ENCODE data around the gene TMEM229A.
"Not testable (repeated sequence)": the region's sequence is repeated elsewhere in the genome, so short reads cannot be mapped to it uniquely, and the experiment has no call there.

The TMEM229A gene

GRCh38 chr7:124024329-124024728, 8.5 kb downstream of the TMEM229A start:
- not testable (repeated sequence) for DNase-seq (ENCODE audit: low spot score); H3K27ac Mint-ChIP-seq; H3K27me3 Mint-ChIP-seq (ENCODE audit: low read depth); H3K9me3 Mint-ChIP-seq; H3K36me3 Mint-ChIP-seq (ENCODE audit: low read depth); H3K4me1 Mint-ChIP-seq (ENCODE audit: low read depth); H3K4me3 Mint-ChIP-seq

DNA sequence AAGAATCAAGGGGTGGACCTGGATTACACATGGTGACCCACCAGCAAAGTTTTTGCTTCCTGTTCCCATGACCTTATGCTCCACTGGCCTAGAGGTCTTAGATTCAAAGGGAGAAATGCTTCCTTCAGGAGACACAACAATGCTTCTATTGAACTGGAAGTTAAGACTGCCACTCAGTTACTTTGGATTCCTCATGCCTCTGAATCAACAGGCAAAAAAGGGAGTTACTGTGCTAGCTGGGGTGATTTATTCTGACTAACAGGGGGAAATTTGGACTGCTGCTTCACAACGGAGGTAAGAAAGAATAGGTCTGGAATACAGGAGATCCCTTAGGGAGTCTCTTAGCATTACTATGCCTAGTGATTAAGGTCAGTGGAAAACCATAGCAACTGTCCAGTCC, 10.3 kb downstream of the TMEM229A start:
- Mint-ChIP-seq H3K4me3 (no peak overlapping the region), H3K36me3 (ENCODE audit: low read depth) (no peaks in the 10 kb centered on the region), H3K27ac (no peak overlapping the region), H3K27me3 (ENCODE audit: low read depth) (no peaks in the 10 kb centered on the region), H3K9me3 (no peaks in the 10 kb centered on the region), H3K4me1 (ENCODE audit: low read depth) (no peaks in the 10 kb centered on the region)
- DNase-seq (ENCODE audit: low spot score), result no peak

GRCh38 chr7:124020060-124020459, 12.8 kb downstream of the TMEM229A start:
- Mint-ChIP-seq H3K36me3 (ENCODE audit: low read depth) (no peaks in the 10 kb centered on the region), H3K4me3 (no peak overlapping the region), H3K9me3 (no peaks in the 10 kb centered on the region), H3K27ac (no peak overlapping the region), H3K27me3 (ENCODE audit: low read depth) (no peaks in the 10 kb centered on the region), H3K4me1 (ENCODE audit: low read depth) (no peaks in the 10 kb centered on the region)
- no peak for DNase-seq (ENCODE audit: low spot score)

GRCh38 chr7:124013306-124013705, 19.6 kb downstream of the TMEM229A start:
- Mint-ChIP-seq H3K4me1 (ENCODE audit: low read depth) (no peaks in the 10 kb centered on the region), H3K27ac (no peak overlapping the region), H3K9me3 (no peaks in the 10 kb centered on the region), H3K36me3 (ENCODE audit: low read depth) (no peaks in the 10 kb centered on the region), H3K27me3 (ENCODE audit: low read depth) (no peaks in the 10 kb centered on the region), H3K4me3 (no peak overlapping the region)
- DNase-seq (ENCODE audit: low spot score), result no peak

GRCh38 chr7:124012864-124013263, 20.0 kb downstream of the TMEM229A start:
- Mint-ChIP-seq H3K27me3 (ENCODE audit: low read depth) (no peaks in the 10 kb centered on the region), H3K9me3 (no peaks in the 10 kb centered on the region), H3K4me3 (no peak overlapping the region), H3K27ac (no peak overlapping the region), H3K36me3 (ENCODE audit: low read depth) (no peaks in the 10 kb centered on the region), H3K4me1 (ENCODE audit: low read depth) (no peaks in the 10 kb centered on the region)
- no peak for DNase-seq (ENCODE audit: low spot score)

DNA sequence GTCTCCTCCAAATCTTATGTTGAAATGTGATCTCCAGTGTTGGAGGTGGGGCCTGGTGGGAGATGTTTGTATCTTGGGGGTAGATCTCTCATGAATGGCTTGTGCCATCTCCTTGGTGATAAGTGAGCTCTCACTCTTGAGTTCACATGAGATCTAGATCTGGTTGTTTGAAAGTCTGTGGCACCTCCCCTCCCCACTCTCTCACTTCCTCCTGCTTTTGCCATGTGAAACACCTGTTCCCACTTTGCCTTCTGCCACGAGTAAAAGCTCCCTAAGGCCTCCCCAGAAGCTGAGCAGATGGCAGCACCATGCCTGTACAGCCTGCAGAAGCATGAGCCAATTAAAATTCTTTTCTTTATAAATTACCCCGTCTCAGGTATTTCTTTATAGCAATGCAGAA, 23.5 kb downstream of the TMEM229A start:
- Mint-ChIP-seq H3K4me1 (ENCODE audit: low read depth) (no peaks in the 10 kb centered on the region), H3K36me3 (ENCODE audit: low read depth) (no peaks in the 10 kb centered on the region), H3K27me3 (ENCODE audit: low read depth) (no peaks in the 10 kb centered on the region), H3K9me3 (no peaks in the 10 kb centered on the region), H3K4me3 (no peak overlapping the region), H3K27ac (no peak overlapping the region)
- DNase-seq (ENCODE audit: low spot score), result no peak

- not testable (repeated sequence) for H3K27me3 Mint-ChIP-seq (ENCODE audit: low read depth); DNase-seq (ENCODE audit: low spot score); H3K36me3 Mint-ChIP-seq (ENCODE audit: low read depth); H3K4me3 Mint-ChIP-seq; H3K27ac Mint-ChIP-seq; H3K4me1 Mint-ChIP-seq (ENCODE audit: low read depth); H3K9me3 Mint-ChIP-seq
Observed at GRCh38 chr7:124008296-124008695, 24.6 kb downstream of the TMEM229A start.

DNA sequence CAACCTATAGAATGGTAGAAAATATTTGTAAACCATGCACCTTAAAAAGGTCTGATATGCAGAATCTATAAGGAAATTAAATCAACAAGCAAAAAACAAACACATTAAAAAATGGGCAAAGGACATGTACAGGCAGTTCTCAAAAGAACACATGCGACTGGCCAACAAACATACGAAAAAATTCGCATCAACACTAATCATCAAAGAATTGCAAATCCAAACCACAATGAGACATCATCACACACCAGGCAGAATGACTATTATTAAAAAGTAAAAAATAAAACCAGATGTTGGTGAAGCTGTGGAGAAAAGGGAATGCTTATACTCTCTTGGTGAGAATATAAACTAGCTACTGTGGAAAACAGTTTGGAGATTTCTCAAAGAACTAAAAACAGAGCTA, 33.2 kb downstream of the TMEM229A start:
- Mint-ChIP-seq H3K4me1 (ENCODE audit: low read depth) (no peaks in the 10 kb centered on the region), H3K27me3 (ENCODE audit: low read depth) (no peaks in the 10 kb centered on the region), H3K9me3 (peaks cover 4% of the 10 kb centered on the region), H3K27ac (no peak overlapping the region), H3K4me3 (no peak overlapping the region), H3K36me3 (ENCODE audit: low read depth) (no peaks in the 10 kb centered on the region)
- no peak for DNase-seq (ENCODE audit: low spot score)

DNA sequence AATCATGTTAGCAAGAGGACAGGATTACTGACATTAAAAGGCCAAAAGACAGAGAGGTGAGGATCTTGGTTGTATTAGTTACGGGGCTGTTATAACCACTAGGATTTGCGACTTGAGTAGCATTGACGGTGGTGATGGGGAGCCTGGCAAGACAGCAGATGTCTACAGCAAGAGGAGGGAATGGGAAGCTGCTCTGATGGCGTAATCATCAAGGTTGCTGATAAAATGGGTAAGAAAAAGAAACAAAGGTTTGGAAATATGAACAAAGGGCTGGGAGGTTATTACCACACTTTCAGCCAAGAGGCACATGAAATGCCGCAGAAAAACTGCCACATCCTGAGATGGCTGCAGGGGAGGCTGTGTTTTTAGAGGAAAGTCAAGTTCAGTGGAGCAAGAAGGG, 33.9 kb downstream of the TMEM229A start:
- peaks cover 4% of the 10 kb centered on the region for H3K9me3 Mint-ChIP-seq
- H3K4me1 Mint-ChIP-seq (ENCODE audit: low read depth), result no peaks in the 10 kb centered on the region
- no peak for DNase-seq (ENCODE audit: low spot score)
- no peak overlapping the region for H3K4me3 Mint-ChIP-seq
- no peaks in the 10 kb centered on the region for H3K27me3 Mint-ChIP-seq (ENCODE audit: low read depth)
- H3K27ac Mint-ChIP-seq, result no peak overlapping the region
- no peaks in the 10 kb centered on the region for H3K36me3 Mint-ChIP-seq (ENCODE audit: low read depth)

DNA sequence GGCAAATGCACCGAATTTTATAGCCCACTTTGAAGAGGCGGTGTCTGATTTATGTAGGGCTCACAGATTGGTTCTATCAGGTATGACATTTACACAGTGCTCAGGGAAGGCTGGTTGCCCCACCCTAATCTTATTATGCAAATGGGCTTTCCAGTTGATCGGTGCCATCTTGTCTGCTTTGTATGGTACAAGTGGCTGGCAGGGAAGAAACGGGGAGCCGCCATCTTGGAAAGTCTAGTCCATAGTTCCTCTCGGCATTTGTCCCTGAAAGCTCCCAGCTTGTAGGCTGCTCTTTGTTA, 36.6 kb downstream of the TMEM229A start:
- DNase-seq (ENCODE audit: low spot score), result no peak
- Mint-ChIP-seq H3K4me1 (ENCODE audit: low read depth) (no peaks in the 10 kb centered on the region), H3K36me3 (ENCODE audit: low read depth) (no peaks in the 10 kb centered on the region), H3K9me3 (no peaks in the 10 kb centered on the region), H3K27me3 (ENCODE audit: low read depth) (no peaks in the 10 kb centered on the region), H3K27ac (no peak overlapping the region), H3K4me3 (no peak overlapping the region)

DNA sequence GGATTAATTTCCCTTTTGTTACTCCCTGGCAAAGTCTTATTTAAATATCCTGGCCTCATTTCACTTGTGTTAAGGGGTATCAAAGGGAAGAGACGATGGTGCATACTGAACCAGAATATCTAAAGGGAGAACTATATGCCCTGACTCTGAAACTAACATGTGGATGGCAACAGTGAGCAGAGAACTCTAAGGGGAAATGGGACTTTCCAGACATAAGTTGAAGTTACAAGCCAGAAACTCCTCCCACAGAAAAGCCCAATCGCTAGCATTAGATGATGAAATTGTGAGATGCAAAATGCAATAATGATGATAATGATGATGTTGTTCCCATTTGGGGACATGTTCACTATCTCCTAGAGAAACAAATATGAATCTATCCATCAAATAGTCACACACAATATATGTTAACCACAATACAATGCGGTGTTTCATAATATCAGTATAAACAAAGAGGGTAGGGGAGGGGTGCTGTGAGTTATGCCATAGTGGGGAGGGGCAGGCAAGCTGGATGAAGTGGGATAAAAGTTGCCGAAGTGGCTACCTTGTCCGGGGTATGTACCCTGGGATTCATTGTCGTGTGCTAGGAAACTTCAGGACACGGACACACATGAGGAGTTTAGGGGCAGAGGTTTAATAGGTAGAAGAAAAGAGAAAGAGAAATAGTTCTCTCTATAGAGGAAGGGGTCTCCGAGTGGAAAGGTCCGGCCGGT, 37.1 kb downstream of the TMEM229A start:
- Mint-ChIP-seq H3K4me3 (no peak overlapping the region), H3K36me3 (ENCODE audit: low read depth) (no peaks in the 10 kb centered on the region), H3K9me3 (no peaks in the 10 kb centered on the region), H3K27ac (no peak overlapping the region), H3K4me1 (ENCODE audit: low read depth) (no peaks in the 10 kb centered on the region), H3K27me3 (ENCODE audit: low read depth) (no peaks in the 10 kb centered on the region)
- DNase-seq (ENCODE audit: low spot score), result no peak

DNA sequence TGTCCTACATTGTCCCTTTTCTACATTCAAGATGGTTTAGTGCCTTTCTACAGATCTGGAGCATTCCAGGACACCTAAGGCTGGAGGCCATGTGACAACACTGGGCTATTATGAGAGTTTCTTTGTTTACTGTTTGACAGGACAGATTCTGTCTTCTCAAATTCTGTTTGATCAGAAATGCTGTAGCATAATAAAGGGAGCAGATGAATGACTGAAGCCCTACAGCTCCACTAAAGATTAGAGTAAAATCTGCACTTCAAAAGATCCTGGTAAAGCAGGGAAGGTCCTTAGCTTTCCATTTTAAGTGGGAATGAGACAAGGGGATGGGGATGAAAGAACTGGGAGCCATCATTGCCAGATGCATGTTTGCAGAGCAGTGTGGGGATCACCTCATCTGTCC, 38.4 kb downstream of the TMEM229A start:
- Mint-ChIP-seq H3K27me3 (ENCODE audit: low read depth) (no peaks in the 10 kb centered on the region), H3K4me3 (no peak overlapping the region), H3K4me1 (ENCODE audit: low read depth) (no peaks in the 10 kb centered on the region), H3K9me3 (no peaks in the 10 kb centered on the region), H3K27ac (no peak overlapping the region), H3K36me3 (ENCODE audit: low read depth) (no peaks in the 10 kb centered on the region)
- no peak for DNase-seq (ENCODE audit: low spot score)

DNA sequence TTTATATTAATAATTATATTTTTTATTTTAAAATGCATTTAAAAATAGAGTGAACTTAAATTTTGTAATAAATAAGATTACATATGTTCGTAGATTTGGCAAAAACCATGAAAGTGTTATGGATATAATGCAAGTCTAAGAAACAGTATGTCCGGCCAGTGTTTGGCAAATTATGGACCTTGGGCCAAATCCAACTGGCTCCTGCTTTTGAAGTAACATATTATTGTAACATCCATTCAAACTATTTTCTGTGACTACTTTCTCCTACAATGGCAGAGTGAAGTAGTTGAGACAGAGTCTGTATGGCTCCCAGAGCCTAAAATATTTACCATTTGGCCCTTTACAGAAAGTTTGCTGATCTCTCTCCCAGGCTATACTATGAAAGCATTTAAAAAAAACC, 38.9 kb downstream of the TMEM229A start:
- H3K27ac Mint-ChIP-seq, result no peak overlapping the region
- DNase-seq (ENCODE audit: low spot score), result no peak
- H3K36me3 Mint-ChIP-seq (ENCODE audit: low read depth), result no peaks in the 10 kb centered on the region
- no peaks in the 10 kb centered on the region for H3K27me3 Mint-ChIP-seq (ENCODE audit: low read depth)
- no peaks in the 10 kb centered on the region for H3K9me3 Mint-ChIP-seq
- H3K4me3 Mint-ChIP-seq, result no peak overlapping the region
- H3K4me1 Mint-ChIP-seq (ENCODE audit: low read depth), result no peaks in the 10 kb centered on the region

DNA sequence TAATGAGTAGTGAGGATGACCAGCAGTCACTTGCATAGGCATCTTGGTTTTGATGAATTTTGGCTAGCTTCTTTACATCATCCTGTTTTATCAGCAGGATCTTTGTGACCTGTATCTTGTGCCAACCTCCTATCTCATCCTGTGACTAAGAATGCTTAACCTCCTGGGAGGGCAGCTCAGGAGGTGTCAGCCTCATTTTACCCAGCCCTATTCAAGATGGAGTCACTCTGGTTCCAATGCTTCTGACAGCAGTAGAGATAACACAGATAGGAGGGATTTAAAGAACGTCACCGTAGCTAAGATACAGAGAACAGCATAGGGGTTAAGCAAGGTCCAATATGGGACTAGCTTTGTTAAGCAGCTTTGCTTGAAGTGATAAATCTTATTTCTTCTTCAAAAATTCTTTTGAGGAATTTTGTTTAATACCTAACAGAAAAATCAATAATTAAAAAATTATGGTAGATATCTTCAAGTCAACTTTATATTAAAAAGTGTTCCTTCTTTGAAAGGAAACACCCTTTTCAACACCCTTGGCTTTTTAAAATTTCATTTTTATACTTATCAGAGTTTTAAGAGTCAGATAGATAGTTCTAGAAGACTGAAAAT, 39.9 kb downstream of the TMEM229A start:
- no peaks in the 10 kb centered on the region for H3K9me3 Mint-ChIP-seq
- no peaks in the 10 kb centered on the region for H3K36me3 Mint-ChIP-seq (ENCODE audit: low read depth)
- H3K27ac Mint-ChIP-seq, result no peak overlapping the region
- DNase-seq (ENCODE audit: low spot score), result no peak
- H3K4me3 Mint-ChIP-seq, result no peak overlapping the region
- no peaks in the 10 kb centered on the region for H3K4me1 Mint-ChIP-seq (ENCODE audit: low read depth)
- H3K27me3 Mint-ChIP-seq (ENCODE audit: low read depth), result no peaks in the 10 kb centered on the region

DNA sequence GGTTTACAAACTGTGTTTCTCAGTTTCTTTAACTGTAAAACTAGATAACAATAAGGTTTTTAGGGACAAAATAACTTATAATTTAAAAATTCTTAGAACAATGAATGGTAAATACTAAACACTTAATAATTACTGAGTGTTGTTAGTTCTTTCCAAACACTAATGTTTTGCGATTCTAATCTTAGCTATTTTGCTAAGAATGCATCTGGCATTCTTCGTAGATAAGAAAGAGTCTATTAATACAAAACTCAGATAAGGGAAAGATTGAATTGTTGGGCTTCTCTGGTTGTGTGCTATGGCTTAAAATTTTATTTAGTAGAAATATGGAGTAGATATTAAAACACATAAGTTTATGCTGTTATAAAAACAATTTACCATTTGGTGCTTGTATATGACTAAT, 45.4 kb downstream of the TMEM229A start:
- H3K27me3 Mint-ChIP-seq (ENCODE audit: low read depth), result no peaks in the 10 kb centered on the region
- H3K36me3 Mint-ChIP-seq (ENCODE audit: low read depth), result no peaks in the 10 kb centered on the region
- H3K27ac Mint-ChIP-seq, result no peak overlapping the region
- DNase-seq (ENCODE audit: low spot score), result no peak
- no peaks in the 10 kb centered on the region for H3K4me1 Mint-ChIP-seq (ENCODE audit: low read depth)
- no peaks in the 10 kb centered on the region for H3K9me3 Mint-ChIP-seq
- no peak overlapping the region for H3K4me3 Mint-ChIP-seq

Data from T-helper 2 cell treated with Interferon-gamma antibody and Interleukin-4, amounts not matched to agents 5 μg/mL and 100 μg/mL, for 36 hours (primary cell).